Stimulated activated CD8-positive, alpha-beta memory T cell treated with anti-CD3 and anti-CD28 coated beads, Interleukin-12 subunit alpha, Interleukin-12 subunit beta, amount 100 ng/mL, for 1 hour (primary cell): ENCODE measurements around the gene BTBD16.
A peak's percentile ranks its signal among the peaks of the same experiment; 100 is the strongest.

Experiments
- DNase-seq: peaks from one replicate; pipeline ENCODE4 v3.0.0-alpha.2; 2020; ENCODE audit warnings: low read depth

BTBD16 gene

GRCh38 chr10:122373721-122374120, 102.6 kb downstream of the BTBD16 start:
- DNase-seq, result no peak

- peak; percentile 87 for DNase-seq
Measured at GRCh38 chr10:122374237-122374858, 103.3 kb downstream of the BTBD16 start, which contains the start of gene PLEKHA1. Gene PLEKHA1 (plus strand): TSS chr10:122374708. CDS start chr10:122393201, 18,493 bp downstream.

GRCh38 chr10:122374859-122375678, 104.0 kb downstream of the BTBD16 start:
- DNase-seq, result peak; percentile 47

DNA sequence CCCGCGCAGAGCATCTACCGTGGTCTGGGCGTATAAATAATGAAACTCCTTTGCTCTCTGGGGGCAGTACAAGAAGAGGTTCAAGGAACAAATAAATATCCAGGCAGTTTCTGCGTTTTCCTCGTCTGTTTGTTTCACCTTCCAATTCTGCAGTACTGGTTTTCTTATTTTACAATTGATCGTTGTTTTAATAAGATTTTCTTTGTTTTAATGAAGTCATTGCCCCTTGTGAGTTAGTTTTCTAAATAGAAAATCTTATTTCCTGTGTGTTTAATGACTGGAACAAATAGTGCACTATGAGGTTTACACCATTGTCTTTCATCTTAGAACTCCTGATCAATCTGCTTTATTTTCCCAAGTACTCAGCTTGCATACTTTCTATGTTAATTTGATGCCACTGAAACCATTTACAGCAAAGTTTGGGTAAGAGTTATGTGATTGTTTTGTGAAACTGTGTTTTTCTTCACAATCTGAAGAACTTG, 104.6 kb downstream of the BTBD16 start:
- DNase-seq, result no peak

GRCh38 chr10:122376364-122376961, 105.4 kb downstream of the BTBD16 start:
- no peak for DNase-seq

GRCh38 chr10:122379041-122379440, 107.9 kb downstream of the BTBD16 start:
- no peak for DNase-seq

DNA sequence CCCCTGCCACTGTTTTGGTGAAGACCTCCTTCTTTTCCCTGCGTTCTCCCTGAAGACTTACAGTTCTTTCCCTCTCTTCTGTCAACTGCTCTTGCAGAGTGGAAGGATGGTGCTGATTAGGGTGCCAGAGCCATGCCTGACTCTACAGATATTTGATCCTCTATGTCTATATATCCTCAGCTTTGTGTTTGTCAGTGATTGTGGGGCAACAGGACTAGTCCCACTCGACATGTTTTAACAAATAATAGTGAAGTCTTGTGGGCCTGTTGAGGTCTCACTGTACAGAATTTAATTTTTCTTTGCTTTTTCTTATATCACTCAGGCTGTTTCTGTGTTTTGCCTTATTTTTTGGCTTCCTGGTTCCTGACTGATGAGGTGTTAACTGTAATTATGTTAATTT, 108.4 kb downstream of the BTBD16 start:
- no peak for DNase-seq

GRCh38 chr10:122380703-122381102, 109.6 kb downstream of the BTBD16 start:
- DNase-seq, result no peak

DNA sequence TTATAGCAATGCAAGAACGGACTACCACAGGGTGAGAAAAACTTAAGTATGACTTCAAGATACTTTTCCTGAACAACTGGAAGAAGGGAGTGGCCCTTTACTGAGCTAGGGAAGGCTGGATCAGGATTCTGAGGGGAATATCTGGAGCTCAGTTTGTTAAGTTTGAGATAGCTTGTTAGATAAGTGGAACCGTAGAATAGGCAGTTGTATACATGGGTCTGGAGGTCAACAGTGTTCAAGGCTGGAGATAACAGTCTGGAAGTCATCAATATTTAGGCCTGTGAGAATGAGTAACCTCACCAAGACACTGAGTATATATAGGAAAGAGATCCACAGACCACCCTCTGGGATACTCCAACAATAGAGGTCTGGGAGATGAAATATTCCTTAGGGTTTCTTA, 110.6 kb downstream of the BTBD16 start:
- DNase-seq, result no peak

- DNase-seq, result no peak
Measured at GRCh38 chr10:122386514-122386913, 115.4 kb downstream of the BTBD16 start.

DNA sequence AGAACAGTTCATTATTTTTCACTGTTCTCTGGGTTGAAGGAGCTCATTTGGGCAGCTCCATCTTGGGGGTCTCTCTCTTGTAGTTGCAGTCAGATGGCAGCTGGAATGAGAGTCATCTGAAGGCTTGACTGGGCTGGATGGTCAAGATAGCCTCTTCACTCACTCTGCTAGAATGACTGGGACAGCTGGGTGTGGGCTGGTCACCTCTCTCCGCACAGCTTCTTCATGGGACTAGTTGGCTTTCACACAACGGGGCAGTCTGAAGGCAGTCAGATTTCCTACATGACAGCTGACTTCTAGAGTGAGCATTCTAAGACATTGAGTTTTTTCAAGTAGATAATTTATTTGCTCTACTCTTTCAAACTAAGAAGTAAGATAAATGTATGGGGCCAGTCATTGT, 116.5 kb downstream of the BTBD16 start:
- no peak for DNase-seq
